ES-I3 (cell line): ENCODE measurements around the gene EME2.
A peak's percentile ranks its signal among the peaks of the same experiment; 100 is the strongest.

Experiments used
- H3K36me3 ChIP-seq: 2 replicates; pipeline ENCODE4 v1.6.1; 2013; ENCODE audit warnings: mild to moderate bottlenecking, low read length, control low read depth, moderate library complexity; ENCODE audit not compliant: insufficient read depth
- H3K4me1 ChIP-seq: 2 replicates; pipeline ENCODE4 v1.6.1; 2013; ENCODE audit warnings: mild to moderate bottlenecking, control low read depth, low read length; ENCODE audit not compliant: insufficient read depth
- H3K9ac ChIP-seq: 2 replicates; pipeline ENCODE4 v1.6.1; 2013; ENCODE audit warnings: low read depth, mild to moderate bottlenecking, low read length, moderate library complexity
- H3K9me3 ChIP-seq: 2 replicates; pipeline ENCODE4 v1.6.1; 2013; ENCODE audit warnings: mild to moderate bottlenecking, low read length, moderate library complexity; ENCODE audit not compliant: control insufficient read depth, insufficient read depth

The EME2 gene

GRCh38 chr16:1754204-1754603 is 18.4 kb upstream of the EME2 start:
- H3K9me3 ChIP-seq = no peaks in the 10 kb centered on the region
- no peaks in the 10 kb centered on the region for H3K36me3 ChIP-seq
- no peaks in the 10 kb centered on the region for H3K4me1 ChIP-seq
- H3K9ac ChIP-seq = no peak overlapping the region

DNA sequence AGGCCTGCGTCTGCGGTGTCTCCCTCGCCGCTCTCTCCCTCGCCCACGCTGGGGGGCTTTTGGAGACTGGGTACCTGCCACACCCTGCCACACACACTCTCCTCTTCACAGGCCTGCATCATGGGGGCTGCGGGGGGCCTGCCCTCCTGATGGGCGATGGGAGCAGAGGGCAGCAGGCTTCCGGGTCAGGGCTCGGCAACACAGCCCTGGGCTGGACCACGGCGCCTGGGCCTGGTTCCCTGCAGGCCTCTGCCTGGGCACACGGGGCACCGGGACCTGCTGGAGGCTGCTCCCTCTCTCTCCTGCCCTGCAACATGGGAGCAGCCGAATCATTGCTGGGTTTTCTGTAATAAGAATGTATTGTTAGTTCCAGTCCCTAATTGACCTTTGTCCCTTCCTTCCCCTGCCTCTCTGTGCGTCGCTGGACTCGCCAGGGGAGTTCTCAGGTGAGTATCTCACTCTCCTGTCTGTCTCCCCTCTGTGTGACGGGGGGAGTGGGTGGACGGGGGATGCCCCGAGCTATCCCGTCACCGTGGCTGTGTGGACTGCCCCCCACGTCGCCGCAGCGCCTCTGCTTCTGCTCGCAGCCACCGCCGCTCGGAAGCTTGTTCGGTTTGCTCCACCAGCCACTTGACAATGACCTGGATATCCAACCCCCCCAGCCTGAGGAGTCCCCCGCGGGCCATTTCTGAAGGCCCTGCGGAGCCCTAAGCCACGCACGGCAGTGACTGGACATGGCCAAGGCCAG is 14.7 kb upstream of the EME2 start:
- no peaks in the 10 kb centered on the region; the same call in 1 of the 2 replicates for H3K4me1 ChIP-seq
- H3K9ac ChIP-seq = no peak overlapping the region
- no peaks in the 10 kb centered on the region for H3K9me3 ChIP-seq
- no peaks in the 10 kb centered on the region for H3K36me3 ChIP-seq

DNA sequence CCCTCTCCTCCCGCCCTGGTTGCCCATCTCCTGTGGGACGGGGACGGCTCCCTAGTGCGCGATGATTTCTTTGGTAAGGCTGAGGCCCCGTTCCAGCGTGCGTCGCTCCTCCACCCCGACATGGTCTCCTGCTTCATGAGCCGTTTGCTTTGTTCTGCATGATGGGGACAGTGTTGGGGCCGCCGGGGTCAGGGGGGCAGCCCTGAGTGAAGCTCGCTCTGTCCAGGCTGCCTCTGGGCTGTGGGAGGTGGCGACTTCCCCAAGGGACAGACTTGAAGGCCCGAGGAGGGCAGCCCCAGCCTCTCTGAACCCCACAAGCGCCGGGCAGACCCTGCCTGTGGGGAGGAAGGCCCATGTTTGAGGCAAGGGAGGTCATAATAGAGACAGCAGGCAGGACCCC is 13.7 kb upstream of the EME2 start:
- Histone ChIP-seq H3K9me3 (no peaks in the 10 kb centered on the region), H3K4me1 (no peaks in the 10 kb centered on the region; the same call in 1 of the 2 replicates), H3K9ac (no peak overlapping the region), H3K36me3 (no peaks in the 10 kb centered on the region)

DNA sequence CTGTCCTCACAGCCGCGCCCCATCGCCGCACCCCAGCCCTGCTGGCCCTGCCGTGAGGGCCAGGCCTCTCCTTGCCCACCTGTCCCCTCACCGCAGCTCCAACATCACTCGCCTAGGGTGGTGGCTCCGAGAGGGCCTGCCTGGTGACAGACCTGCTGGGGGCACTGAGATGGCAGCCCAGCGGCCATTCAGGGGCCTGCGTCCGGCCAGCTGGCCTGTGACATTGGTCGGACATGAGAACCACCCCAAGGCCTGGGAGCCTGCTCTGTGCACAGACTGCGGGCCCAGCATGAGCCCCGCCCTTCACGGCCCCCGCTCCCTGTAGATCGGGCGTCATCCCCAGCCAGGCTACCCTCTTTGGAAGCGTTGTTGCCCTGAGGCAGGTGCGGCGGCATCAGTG is 13.1 kb upstream of the EME2 start:
- Histone ChIP-seq H3K9me3 (no peaks in the 10 kb centered on the region), H3K36me3 (no peaks in the 10 kb centered on the region), H3K4me1 (no peaks in the 10 kb centered on the region; the same call in 1 of the 2 replicates), H3K9ac (no peak overlapping the region)

- no peaks in the 10 kb centered on the region for H3K9me3 ChIP-seq
- H3K4me1 ChIP-seq = no peaks in the 10 kb centered on the region; the same call in 1 of the 2 replicates
- no peak overlapping the region for H3K9ac ChIP-seq
- no peaks in the 10 kb centered on the region for H3K36me3 ChIP-seq
Measured at GRCh38 chr16:1760911-1761310, 11.7 kb upstream of the EME2 start.

DNA sequence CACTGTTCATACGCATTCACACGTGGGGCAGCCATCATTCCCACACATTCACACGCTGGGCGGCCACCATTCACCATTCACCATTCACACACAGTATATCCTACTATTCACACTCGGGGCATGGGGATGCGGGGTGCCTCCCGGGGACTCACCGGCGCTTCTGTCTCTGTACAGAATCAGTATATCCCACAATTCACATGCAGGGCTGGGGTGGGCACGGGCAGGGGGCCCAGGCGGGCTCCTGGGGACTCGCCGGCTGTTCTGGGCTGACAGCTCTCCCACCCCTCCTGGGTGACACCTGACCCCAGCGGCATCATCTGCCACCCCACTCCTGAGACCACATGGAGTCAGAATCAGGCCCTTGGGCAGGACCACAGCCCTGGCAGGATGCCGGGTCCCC is 10.9 kb upstream of the EME2 start:
- no peaks in the 10 kb centered on the region; the same call in 1 of the 2 replicates for H3K4me1 ChIP-seq
- no peaks in the 10 kb centered on the region for H3K36me3 ChIP-seq
- no peaks in the 10 kb centered on the region for H3K9me3 ChIP-seq
- H3K9ac ChIP-seq = no peak overlapping the region

GRCh38 chr16:1762196-1762878 is 10.3 kb upstream of the EME2 start:
- H3K4me1 ChIP-seq = no peaks in the 10 kb centered on the region; the same call in 1 of the 2 replicates

DNA sequence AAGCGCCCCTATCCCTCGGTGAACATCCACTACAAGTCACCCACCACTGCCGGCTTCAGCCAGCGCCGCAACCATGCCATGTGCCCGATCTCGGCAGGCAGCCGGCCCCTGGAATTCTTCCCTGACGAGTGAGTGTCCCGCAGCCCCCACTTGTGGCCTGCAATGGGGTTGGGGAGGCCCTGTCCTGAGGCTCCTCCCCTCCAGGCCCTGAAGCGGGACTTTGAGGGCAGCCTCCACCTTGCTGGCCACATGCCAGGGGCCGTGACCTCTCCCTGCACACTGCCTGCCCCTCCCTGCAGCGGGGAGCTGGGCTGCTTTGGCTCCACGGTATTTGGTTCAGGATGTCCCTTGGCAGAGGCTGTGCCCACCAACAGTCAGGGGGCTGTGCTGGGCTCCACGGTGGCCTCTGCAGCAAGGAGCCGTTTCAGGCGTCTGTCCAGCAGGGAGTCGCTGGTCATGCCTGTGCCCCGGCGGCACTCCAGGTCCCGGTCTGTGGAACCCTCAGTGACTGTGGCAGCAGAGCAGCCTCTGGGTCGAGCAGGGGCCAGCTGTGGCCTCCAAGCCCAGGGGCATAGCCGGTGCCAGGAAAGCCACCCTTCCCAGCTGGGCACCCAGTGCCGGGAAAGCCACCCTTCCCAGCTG is 9.6 kb upstream of the EME2 start:
- Histone ChIP-seq H3K4me1 (no peaks in the 10 kb centered on the region; the same call in 1 of the 2 replicates), H3K9me3 (no peaks in the 10 kb centered on the region), H3K36me3 (no peaks in the 10 kb centered on the region), H3K9ac (no peak overlapping the region)

More at GRCh38 chr16:1762196-1762878, 10.3 kb upstream of the EME2 start:
- no peak overlapping the region for H3K9ac ChIP-seq
- H3K9me3 ChIP-seq = no peaks in the 10 kb centered on the region
- H3K36me3 ChIP-seq = no peaks in the 10 kb centered on the region

DNA sequence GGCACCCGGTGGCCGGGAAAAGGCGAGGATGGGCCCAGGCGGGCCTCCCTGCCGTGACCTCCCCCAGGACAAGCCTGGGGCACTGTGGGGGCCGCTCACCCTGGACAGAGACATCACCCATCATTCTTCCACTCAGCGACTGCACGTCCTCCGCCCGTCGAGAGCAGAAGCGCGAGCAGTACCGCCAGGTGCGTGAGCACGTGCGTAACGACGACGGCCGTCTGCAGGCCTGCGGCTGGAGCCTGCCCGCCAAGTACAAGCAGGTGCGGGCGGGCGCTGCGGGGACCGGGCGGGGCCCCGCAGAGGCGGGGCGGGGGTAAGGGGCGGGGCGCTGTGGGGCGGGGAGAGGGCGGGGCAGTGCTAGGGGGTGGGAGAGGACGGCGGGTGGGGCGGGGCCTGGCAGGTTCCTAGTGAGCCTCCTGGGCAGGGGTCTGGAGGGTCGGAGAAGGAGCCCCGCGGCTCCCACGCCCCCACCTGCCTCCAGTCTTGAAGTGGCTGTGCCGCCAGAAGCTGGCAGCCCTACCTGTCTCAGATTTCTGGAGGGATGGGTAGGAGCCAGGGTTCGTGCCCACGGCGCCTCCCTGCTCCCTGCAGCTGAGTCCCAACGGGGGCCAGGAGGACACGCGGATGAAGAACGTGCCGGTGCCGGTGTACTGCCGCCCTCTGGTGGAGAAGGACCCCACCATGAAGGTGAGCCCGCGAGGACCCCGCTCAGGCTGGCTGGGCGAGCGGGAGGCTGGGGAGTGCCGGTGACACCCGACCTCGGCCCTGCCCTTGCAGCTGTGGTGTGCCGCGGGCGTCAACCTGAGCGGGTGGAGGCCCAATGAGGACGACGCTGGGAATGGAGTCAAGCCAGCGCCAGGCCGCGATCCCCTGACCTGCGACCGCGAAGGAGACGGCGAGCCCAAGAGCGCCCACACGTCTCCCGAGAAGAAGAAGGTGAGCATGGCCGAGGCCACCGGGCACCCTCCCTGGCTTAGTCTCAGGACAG is 8.8 kb upstream of the EME2 start:
- no peaks in the 10 kb centered on the region for H3K36me3 ChIP-seq
- peak overlapping the region; percentile 22; the same call in 1 of the 2 replicates for H3K9ac ChIP-seq
- H3K4me1 ChIP-seq = no peaks in the 10 kb centered on the region; the same call in 1 of the 2 replicates
- no peaks in the 10 kb centered on the region for H3K9me3 ChIP-seq

- H3K9me3 ChIP-seq = no peaks in the 10 kb centered on the region
- no peaks in the 10 kb centered on the region; the same call in 1 of the 2 replicates for H3K4me1 ChIP-seq
- H3K36me3 ChIP-seq = no peaks in the 10 kb centered on the region
- H3K9ac ChIP-seq = no peak overlapping the region
Measured at GRCh38 chr16:1764971-1765370, 7.6 kb upstream of the EME2 start.

DNA sequence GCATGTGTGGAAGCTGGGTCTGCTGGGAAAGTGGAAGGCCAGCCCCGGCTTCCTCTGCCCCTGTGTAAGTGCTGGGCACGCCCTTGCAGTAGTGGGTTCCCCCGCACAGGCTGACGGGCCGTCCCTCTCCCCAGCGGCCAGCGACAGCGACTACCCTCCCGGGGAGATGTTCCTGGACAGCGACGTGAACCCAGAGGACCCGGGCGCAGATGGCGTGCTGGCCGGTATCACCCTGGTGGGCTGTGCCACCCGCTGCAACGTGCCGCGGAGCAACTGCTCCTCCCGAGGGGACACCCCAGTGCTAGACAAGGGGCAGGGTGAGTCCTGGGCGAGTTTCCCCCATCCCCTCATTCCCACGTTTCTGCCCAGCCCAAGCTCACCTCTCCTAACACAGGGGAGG is 6.8 kb upstream of the EME2 start:
- H3K9ac ChIP-seq = no peak overlapping the region
- no peaks in the 10 kb centered on the region; the same call in 1 of the 2 replicates for H3K4me1 ChIP-seq
- H3K9me3 ChIP-seq = no peaks in the 10 kb centered on the region
- no peaks in the 10 kb centered on the region for H3K36me3 ChIP-seq

- no peaks in the 10 kb centered on the region for H3K9me3 ChIP-seq
- H3K36me3 ChIP-seq = no peaks in the 10 kb centered on the region
- H3K4me1 ChIP-seq = no peaks in the 10 kb centered on the region; the same call in 1 of the 2 replicates
- H3K9ac ChIP-seq = no peak overlapping the region
Measured at GRCh38 chr16:1766231-1766630, 6.4 kb upstream of the EME2 start.

DNA sequence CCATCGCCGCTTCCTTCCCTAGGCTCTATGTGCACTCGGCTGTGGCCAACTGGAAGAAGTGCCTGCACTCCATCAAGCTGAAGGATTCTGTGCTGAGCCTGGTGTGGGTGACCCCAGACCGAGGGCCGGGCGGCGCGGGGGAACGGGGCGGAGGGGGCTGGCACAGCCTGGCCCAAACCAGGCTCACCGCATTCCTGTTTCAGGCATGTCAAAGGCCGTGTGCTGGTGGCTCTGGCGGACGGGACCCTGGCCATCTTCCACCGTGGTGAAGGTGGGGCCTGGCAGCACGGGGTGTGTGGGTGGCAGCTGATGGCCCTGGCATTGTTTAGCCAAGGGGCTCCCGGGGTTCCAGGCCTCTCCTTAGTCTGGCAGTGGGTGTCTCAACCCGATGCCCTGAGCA is 5.9 kb upstream of the EME2 start:
- no peak overlapping the region for H3K9ac ChIP-seq
- H3K9me3 ChIP-seq = no peaks in the 10 kb centered on the region
- H3K36me3 ChIP-seq = no peaks in the 10 kb centered on the region
- no peaks in the 10 kb centered on the region; the same call in 1 of the 2 replicates for H3K4me1 ChIP-seq
